Motor neuron (in vitro differentiated cells): ENCODE results near the gene RNASE8. TPM values are rescaled to one million over a fixed set of nuclear protein-coding genes. Genes with fewer than 3 reads are reported as not detected.

Experiments
- ATAC-seq, 8 experiments: fragments of 200-7000 bp; cut with Tn5 transposase; replicated peaks in 6 of 8; 2 replicates each; pipeline ENCODE4 v1.8.0; 2021; ENCODE audit warnings: mild to moderate bottlenecking in 8 of 8, moderate library complexity in 8 of 8
- H3K27ac ChIP-seq, 2 donors: fragments of 250-450 bp; sonication (Bioruptor Pico); 2 replicates each; pipeline ENCODE4 v1.9.0; 2021; ENCODE audit warnings: antibody characterized with exemption in 2 of 2, mild to moderate bottlenecking in 2 of 2, moderate library complexity in 1 of 2
- H3K4me1 ChIP-seq, 2 donors: fragments of 250-450 bp; sonication (Bioruptor Pico); replicated peaks in 1 of 2; 2 replicates each; pipeline ENCODE4 v1.6.1; 2021; ENCODE audit warnings: antibody characterized with exemption in 2 of 2, mild to moderate bottlenecking in 2 of 2, moderate library complexity in 1 of 2
- H3K4me3 ChIP-seq, 5 donors: fragments of 250-450 bp; sonication (Bioruptor Pico); 2 replicates each; pipeline ENCODE4 v1.9.0; 2021; ENCODE audit warnings: antibody characterized with exemption in 5 of 5, mild to moderate bottlenecking in 5 of 5, moderate library complexity in 4 of 5
- WGBS, 10 experiments: fragments of 450-650 bp; shearing (Covaris generic); methylation state at CpG; one replicate each; pipeline ENCODE4 v1.0.0; 2022; 5-methylcytosine and 5-hydroxymethylcytosine counted together
- in situ Hi-C, 9 experiments: fragments of 400-800 bp; cut with MboI; loops; one replicate each; pipeline ENCODE4 v1.15.0; 2021; ENCODE audit warnings: low sequenced_read_pairs in 9 of 9, low pct_unique_long_range_greater_than_20kb in 2 of 9; ENCODE audit not compliant: unreplicated experiment in 9 of 9
- total RNA-seq, 8 experiments: library from RNA; unstranded; fragments of 300-600 nt; gene quantifications; 2 replicates each; pipeline versions ENCODE4 v1.2.3 to v1.2.4, GENCODE V29; 2022

Gene RNASE8
- total RNA-seq, 8 experiments from 2014 or later = 0.22 to 0.95 TPM; not detected in 6

- in situ Hi-C loops = no loop called here
These were observed 16.3 kb downstream of the RNASE8 start for GRCh38 chr14:21073921-21074320.

DNA sequence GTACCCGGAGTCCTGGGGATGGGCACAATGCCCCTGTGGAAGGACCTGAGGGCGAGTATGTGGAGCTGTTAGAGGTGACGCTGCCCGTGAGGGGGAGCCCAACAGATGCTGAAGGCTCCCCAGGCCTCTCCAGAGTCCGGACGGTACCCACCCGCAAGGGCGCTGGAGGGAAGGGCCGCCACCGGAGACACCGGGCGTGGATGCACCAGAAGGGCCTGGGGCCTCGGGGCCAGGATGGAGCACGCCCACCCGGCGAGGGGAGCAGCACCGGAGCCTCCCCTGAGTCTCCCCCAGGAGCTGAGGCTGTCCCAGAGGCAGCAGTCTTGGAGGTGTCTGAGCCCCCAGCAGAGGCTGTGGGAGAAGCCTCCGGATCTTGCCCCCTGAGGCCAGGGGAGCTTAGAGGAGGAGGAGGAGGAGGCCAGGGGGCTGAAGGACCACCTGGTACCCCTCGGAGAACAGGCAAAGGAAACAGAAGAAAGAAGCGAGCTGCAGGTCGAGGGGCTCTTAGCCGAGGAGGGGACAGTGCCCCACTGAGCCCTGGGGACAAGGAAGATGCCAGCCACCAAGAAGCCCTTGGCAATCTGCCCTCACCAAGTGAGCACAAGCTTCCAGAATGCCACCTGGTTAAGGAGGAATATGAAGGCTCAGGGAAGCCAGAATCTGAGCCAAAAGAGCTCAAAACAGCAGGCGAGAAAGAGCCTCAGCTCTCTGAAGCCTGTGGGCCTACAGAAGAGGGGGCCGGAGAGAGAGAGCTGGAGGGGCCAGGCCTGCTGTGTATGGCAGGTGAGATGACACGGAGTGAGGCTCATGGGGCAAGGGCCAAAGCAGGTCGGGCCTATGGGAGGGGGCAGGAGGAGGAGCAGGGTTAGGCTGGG lies 17.0 kb downstream of the RNASE8 start:
- in situ Hi-C loops = no loop called here
- WGBS, 10 experiments = 88 to 100% (median 93%) methylated on average over 1 to 11 of the region's 26 CpGs; no CpG with 5 or more reads in 5 of the 10 experiments
- H3K4me1 ChIP-seq = peaks cover 6% of the 10 kb centered on the region in 2 donors
- no peak for ATAC-seq
- no peak overlapping the region for H3K4me3 ChIP-seq
- H3K27ac ChIP-seq = no peak overlapping the region

More at GRCh38 chr14:21073921-21074320, 16.3 kb downstream of the RNASE8 start:
- Histone ChIP-seq H3K27ac (no peak overlapping the region), H3K4me3 (no peak overlapping the region), H3K4me1 (peaks cover 8 to 9% of the 10 kb centered on the region in 2 donors)
- 85 to 100% (median 94%) methylated on average over 1 to 5 of the region's 9 CpGs; no CpG with 5 or more reads in 6 of the 10 experiments for WGBS, 10 experiments
- no peak for ATAC-seq

DNA sequence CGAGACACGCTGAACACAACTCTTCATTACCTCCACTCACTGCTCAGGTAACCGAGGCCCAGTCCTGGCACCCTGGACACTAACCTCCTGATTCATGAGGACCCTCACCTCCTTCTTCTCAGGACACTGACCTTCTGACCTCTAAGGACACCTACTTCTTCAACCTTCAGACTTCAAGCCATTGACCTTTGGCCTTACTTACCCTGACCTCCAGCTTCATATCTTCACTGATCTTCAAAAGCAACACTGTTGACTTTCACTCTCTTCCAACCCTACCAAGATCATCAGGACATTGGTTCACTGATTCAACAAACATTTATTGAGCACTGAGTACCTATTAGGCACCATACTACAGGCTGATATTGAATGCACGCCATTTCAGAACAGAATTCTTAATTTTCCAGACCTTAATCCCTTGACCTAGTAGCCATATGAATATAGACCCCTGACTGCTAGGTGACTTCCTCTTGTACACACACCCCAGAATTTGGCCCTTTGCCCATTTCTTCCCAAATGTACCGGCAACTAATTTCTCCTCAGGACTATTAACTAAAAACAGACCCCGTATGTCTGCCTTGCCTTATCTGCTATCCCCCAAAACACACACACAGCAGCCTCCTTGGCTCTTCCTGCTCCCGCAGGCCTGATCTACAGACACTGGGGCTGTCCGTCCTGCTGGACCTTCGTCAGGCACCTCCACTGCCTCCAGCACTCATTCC lies 18.3 kb downstream of the RNASE8 start:
- no peak overlapping the region for H3K27ac ChIP-seq
- no peak overlapping the region for H3K4me3 ChIP-seq
- in situ Hi-C loops = no loop called here
- no peak for ATAC-seq
- H3K4me1 ChIP-seq = peaks cover 6% of the 10 kb centered on the region in 2 donors
- 60 to 100% (median 91%) methylated on average over 1 to 6 of the region's 9 CpGs for WGBS, 10 experiments

GRCh38 chr14:21077672-21078071 lies 20.1 kb downstream of the RNASE8 start:
- H3K27ac ChIP-seq = no peak overlapping the region
- no peaks in the 10 kb centered on the region for H3K4me1 ChIP-seq
- in situ Hi-C loops = no loop called here
- WGBS, 10 experiments = 83 to 100% (median 92%) methylated on average over 1 to 2 of the region's 2 CpGs; no CpG with 5 or more reads in 4 of the 10 experiments
- no peak for ATAC-seq
- H3K4me3 ChIP-seq = no peak overlapping the region

DNA sequence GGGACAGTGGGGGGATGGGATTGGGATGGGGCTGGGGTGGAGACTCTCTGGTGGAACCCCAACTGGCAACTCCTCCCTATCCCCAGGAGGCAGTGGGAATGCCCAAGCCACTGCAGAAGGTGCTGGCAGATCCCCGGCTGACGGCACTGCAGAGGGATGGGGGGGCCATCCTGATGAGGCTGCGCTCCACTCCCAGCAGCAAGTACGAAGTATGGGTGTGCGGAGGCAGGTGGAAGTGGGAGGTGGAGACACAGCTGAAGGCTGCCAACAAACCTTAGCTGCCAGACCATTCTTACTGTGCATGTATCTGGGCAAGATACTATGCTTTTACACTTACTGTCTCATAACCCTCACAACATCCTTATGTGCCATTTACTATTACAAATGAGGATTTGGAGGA lies 20.7 kb downstream of the RNASE8 start:
- Histone ChIP-seq H3K27ac (no peak overlapping the region), H3K4me1 (no peaks in the 10 kb centered on the region), H3K4me3 (no peak overlapping the region)
- in situ Hi-C loops = no loop called here
- WGBS, 10 experiments = 69 to 100% (median 92%) methylated on average over 2 to 3 of the region's 5 CpGs; no CpG with 5 or more reads in 6 of the 10 experiments
- no peak for ATAC-seq

DNA sequence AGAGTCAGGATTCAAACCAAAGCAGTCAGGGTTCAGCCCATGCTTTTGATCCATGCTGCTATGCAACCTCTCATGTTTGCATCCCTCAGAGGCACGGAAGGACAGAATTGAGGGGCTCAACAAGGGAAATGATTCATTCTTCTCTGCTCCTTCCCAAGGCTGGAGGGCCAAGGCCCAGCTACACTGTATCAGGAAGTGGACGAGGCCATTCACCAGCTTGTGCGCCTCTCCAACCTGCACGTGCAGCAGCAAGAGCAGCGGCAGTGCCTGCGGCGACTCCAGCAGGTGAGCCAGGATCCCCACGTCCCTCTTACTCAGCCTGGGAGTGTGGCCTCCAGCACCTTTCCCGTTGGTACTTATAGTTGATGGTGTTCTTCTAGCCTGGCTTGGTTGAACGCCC lies 21.1 kb downstream of the RNASE8 start:
- Histone ChIP-seq H3K4me1 (no peaks in the 10 kb centered on the region), H3K4me3 (no peak overlapping the region), H3K27ac (no peak overlapping the region)
- WGBS, 10 experiments = 67 to 93% (median 87%) methylated on average over 1 to 8 of the region's 10 CpGs; no CpG with 5 or more reads in 6 of the 10 experiments
- ATAC-seq = no peak
- in situ Hi-C loops = no loop called here

GRCh38 chr14:21081521-21082142 lies 24.0 kb downstream of the RNASE8 start:
- Histone ChIP-seq H3K4me1 (peaks cover 2 to 4% of the 10 kb centered on the region in 2 donors), H3K27ac (no peak overlapping the region), H3K4me3 (no peak overlapping the region)
- in situ Hi-C loops = no loop called here
- ATAC-seq = no peak
- 60 to 100% (median 100%) methylated on average over 1 to 5 of the region's 30 CpGs; no CpG with 5 or more reads in 5 of the 10 experiments for WGBS, 10 experiments

DNA sequence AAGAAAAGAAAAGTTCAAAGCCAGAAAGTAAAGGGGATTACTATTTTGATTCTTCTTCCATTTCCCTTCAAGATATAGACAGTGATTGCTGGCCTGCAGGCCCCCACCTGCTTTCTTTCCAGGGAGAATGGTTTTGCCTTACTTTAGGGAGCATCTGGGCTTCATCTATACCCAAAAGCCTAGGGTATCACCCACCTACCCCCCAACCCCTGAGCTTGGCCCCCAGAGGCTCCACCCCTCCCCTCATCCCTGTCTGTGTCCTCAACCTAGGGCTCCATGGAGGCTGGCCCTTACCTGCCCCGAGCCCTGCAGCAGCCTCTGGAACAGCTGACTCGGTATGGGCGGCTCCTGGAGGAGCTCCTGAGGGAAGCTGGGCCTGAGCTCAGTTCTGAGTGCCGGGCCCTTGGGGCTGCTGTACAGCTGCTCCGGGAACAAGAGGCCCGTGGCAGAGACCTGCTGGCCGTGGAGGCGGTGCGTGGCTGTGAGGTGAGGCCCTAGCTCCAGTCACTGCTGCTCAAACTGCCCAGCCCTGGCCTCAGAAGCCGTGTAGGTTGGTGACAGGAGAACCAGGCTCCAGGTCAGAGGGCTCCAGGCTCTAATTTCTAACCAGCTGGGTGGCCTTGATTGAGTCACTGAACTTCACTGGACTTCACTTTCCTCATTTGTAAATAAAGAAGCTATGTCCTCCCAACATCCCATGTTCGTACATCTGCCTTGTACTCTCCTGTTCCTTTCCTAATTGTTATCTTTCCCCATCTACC lies 26.1 kb downstream of the RNASE8 start:
- Histone ChIP-seq H3K4me1 (peaks cover 17 to 18% of the 10 kb centered on the region in 2 donors), H3K27ac (no peak overlapping the region), H3K4me3 (no peak overlapping the region)
- in situ Hi-C loops = no loop called here
- no peak for ATAC-seq
- WGBS, 10 experiments = 50 to 100% (median 83%) methylated on average over 1 to 2 of the region's 11 CpGs; no CpG with 5 or more reads in 2 of the 10 experiments

GRCh38 chr14:21084396-21084795 lies 26.8 kb downstream of the RNASE8 start:
- Histone ChIP-seq H3K27ac (no peak overlapping the region), H3K4me1 (peaks cover 17 to 18% of the 10 kb centered on the region in 2 donors), H3K4me3 (no peak overlapping the region)
- ATAC-seq = no peak
- in situ Hi-C loops = no loop called here
- WGBS, 10 experiments = 40 to 100% (median 100%) methylated on average over 1 to 2 of the region's 2 CpGs; no CpG with 5 or more reads in 2 of the 10 experiments

- Histone ChIP-seq H3K4me3 (no peak overlapping the region), H3K4me1 (peaks cover 17 to 18% of the 10 kb centered on the region in 2 donors), H3K27ac (no peak overlapping the region)
- peak in 2 of 8 experiments; percentile 10 to 11 for ATAC-seq
- in situ Hi-C loops = no loop called here
- 75 to 100% (median 88%) methylated on average over 2 to 13 of the region's 17 CpGs for WGBS, 10 experiments
These were observed 27.6 kb downstream of the RNASE8 start for GRCh38 chr14:21084998-21085853.

DNA sequence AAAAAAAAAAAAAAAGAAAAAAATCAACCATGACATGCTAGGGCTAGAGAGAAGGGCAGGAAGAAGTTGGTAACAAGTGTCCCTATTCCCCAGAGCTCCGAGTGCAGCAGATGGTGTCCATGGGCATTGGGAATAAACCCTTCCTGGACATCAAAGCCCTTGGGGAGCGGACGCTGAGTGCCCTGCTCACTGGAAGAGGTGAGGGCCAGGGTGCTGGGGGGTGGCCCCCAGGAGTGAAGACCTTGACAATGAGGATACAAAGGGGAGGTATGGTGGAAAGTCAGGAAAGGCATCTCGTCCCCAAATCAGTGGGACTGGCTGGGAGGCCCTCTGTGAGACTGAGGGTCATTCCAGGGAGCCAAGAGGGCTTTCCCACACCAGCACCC lies 29.3 kb downstream of the RNASE8 start:
- peaks cover 17 to 18% of the 10 kb centered on the region in 2 donors for H3K4me1 ChIP-seq
- ATAC-seq = no peak
- H3K27ac ChIP-seq = peak overlapping the region; percentile 68 to 80
- H3K4me3 ChIP-seq = peak overlapping the region in 2 of 5 donors; percentile 4 to 7
- WGBS, 10 experiments = 50 to 100% (median 73%) methylated on average over 1 to 4 of the region's 4 CpGs; no CpG with 5 or more reads in 2 of the 10 experiments
- in situ Hi-C loops = no loop called here
